ENCODE data around the gene SPDYE4. TPM values are rescaled to one million over a fixed set of nuclear protein-coding genes. Genes with fewer than 3 reads are reported as not detected.

Gene SPDYE4
- total RNA-seq, 1 donor from 2014 or later = not detected

- Histone ChIP-seq H3K4me1 (ENCODE audit: insufficient read depth, low read length) (peaks cover 5% of the 10 kb centered on the region), H3K9ac (ENCODE audit: low read length) (peak overlapping the region; percentile 73), H3K4me2 (ENCODE audit: low read length) (peak overlapping the region; percentile 99), H3K79me2 (ENCODE audit: insufficient read depth, low read length) (no peaks in the 10 kb centered on the region), H3K4me3 (ENCODE audit: insufficient read depth, low read depth, low read length) (peak overlapping the region; percentile 58), H3K27ac (ENCODE audit: low read depth, low read length) (no peak overlapping the region), H3K36me3 (ENCODE audit: insufficient read depth, low read length) (no peaks in the 10 kb centered on the region), H4K20me1 (ENCODE audit: insufficient read depth, low read length) (no peaks in the 10 kb centered on the region), H3K9me3 (ENCODE audit: insufficient read depth, low read depth, low read length) (peaks cover 3% of the 10 kb centered on the region), H3K27me3 (ENCODE audit: insufficient read depth, low read length) (no peaks in the 10 kb centered on the region), H2AFZ (ENCODE audit: low read depth, low read length) (peak overlapping the region; percentile 85)
- Mint-ChIP-seq H3K27me3 (ENCODE audit: low read depth, unreplicated experiment) (peaks cover 32% of the 10 kb centered on the region), H3K9me3 (ENCODE audit: unreplicated experiment) (peaks cover 4% of the 10 kb centered on the region), H3K4me3 (ENCODE audit: unreplicated experiment) (peak overlapping the region; percentile 81), H3K4me1 (ENCODE audit: low read depth, unreplicated experiment) (no peaks in the 10 kb centered on the region), H3K27ac (ENCODE audit: unreplicated experiment) (peak overlapping the region; percentile 9), H3K36me3 (ENCODE audit: low read depth, unreplicated experiment) (peaks cover 1% of the 10 kb centered on the region)
- no peak for FAIRE-seq
- peak; percentile 35 for DNase-seq (ENCODE audit: low read depth)
- TF ChIP-seq CTCF (IDR thresholded peaks at IDR 0.05; ENCODE audit: insufficient read depth, low read depth, low read length) = no peak
- TF ChIP-seq EZH2 (IDR thresholded peaks at IDR 0.05; ENCODE audit: insufficient read depth, low read length) = no peak
Observed at GRCh38 chr17:8746501-8747236, 11.7 kb downstream of the SPDYE4 start.

GRCh38 chr17:8745586-8746500 lies 12.5 kb downstream of the SPDYE4 start:
- Mint-ChIP-seq H3K27ac (ENCODE audit: unreplicated experiment) (peak overlapping the region; percentile 9), H3K4me3 (ENCODE audit: unreplicated experiment) (peak overlapping the region; percentile 81)
- no peaks in the 10 kb centered on the region for H4K20me1 ChIP-seq (ENCODE audit: insufficient read depth, low read length)

More at GRCh38 chr17:8745586-8746500, 12.5 kb downstream of the SPDYE4 start:
- peak overlapping the region; percentile 99 for H3K4me2 ChIP-seq (ENCODE audit: low read length)
- H3K27ac ChIP-seq (ENCODE audit: low read depth, low read length) = no peak overlapping the region
- peak overlapping the region; percentile 85 for H2AFZ ChIP-seq (ENCODE audit: low read depth, low read length)
- FAIRE-seq (no peak), DNase-seq (ENCODE audit: low read depth) (peak; percentile 29)
- peaks cover 4% of the 10 kb centered on the region for H3K9me3 Mint-ChIP-seq (ENCODE audit: unreplicated experiment)
- H3K27me3 ChIP-seq (ENCODE audit: insufficient read depth, low read length) = no peaks in the 10 kb centered on the region
- no peaks in the 10 kb centered on the region for H3K4me1 Mint-ChIP-seq (ENCODE audit: low read depth, unreplicated experiment)
- peaks cover 3% of the 10 kb centered on the region for H3K9me3 ChIP-seq (ENCODE audit: insufficient read depth, low read depth, low read length)
- no peaks in the 10 kb centered on the region for H3K79me2 ChIP-seq (ENCODE audit: insufficient read depth, low read length)
- H3K9ac ChIP-seq (ENCODE audit: low read length) = peak overlapping the region; percentile 73
- H3K27me3 Mint-ChIP-seq (ENCODE audit: low read depth, unreplicated experiment) = peaks cover 35% of the 10 kb centered on the region
- no peaks in the 10 kb centered on the region for H3K36me3 ChIP-seq (ENCODE audit: insufficient read depth, low read length)
- TF ChIP-seq EZH2 (IDR thresholded peaks at IDR 0.05; ENCODE audit: insufficient read depth, low read length) (no peak), CTCF (IDR thresholded peaks at IDR 0.05; ENCODE audit: insufficient read depth, low read depth, low read length) (peak; percentile 17)
- peaks cover 5% of the 10 kb centered on the region for H3K4me1 ChIP-seq (ENCODE audit: insufficient read depth, low read length)
- peaks cover 1% of the 10 kb centered on the region for H3K36me3 Mint-ChIP-seq (ENCODE audit: low read depth, unreplicated experiment)
- H3K4me3 ChIP-seq (ENCODE audit: insufficient read depth, low read depth, low read length) = peak overlapping the region; percentile 58

Data from astrocyte (in vitro differentiated cells and primary cell).